ENCODE measurements around the gene LIN52. TPM values are rescaled to one million over a fixed set of nuclear protein-coding genes. Genes with fewer than 3 reads are reported as not detected.

LIN52 gene
- total RNA-seq = 14.7 and 15.6 TPM in 2 replicates

- intact Hi-C loops (cut with micrococcal nuclease) = loop anchor here (1.0 to 5.0 kb wide), 8 partner anchors 66 to 626 kb away; partner anchors contain the start of genes COQ6, DNAL1, FAM161B and ISCA2
Observed at GRCh38 chr14:74084277-74085046, at the start of gene LIN52, which contains the start of gene ALDH6A1. Gene LIN52, plus strand, starts transcription at chr14:74084956. Its CDS starts 19 bp downstream, at chr14:74084975. Gene ALDH6A1, minus strand, starts transcription at chr14:74084453. Its CDS starts 59 bp downstream, at chr14:74084394.

GRCh38 chr14:74035556-74035955 is 49.2 kb upstream of the LIN52 start:
- intact Hi-C loops (cut with micrococcal nuclease) = no loop called here

- intact Hi-C loops (cut with micrococcal nuclease) = loop anchor here (1.0 kb wide), 2 partner anchors 45 to 310 kb away; no protein-coding TSS in a partner anchor
Observed at GRCh38 chr14:74038020-74038859, 46.5 kb upstream of the LIN52 start.

GRCh38 chr14:74042296-74042695 is 42.5 kb upstream of the LIN52 start:
- intact Hi-C loops (cut with micrococcal nuclease) = no loop called here

- intact Hi-C loops (cut with micrococcal nuclease) = no loop called here
Observed at GRCh38 chr14:74045522-74045921, 39.2 kb upstream of the LIN52 start.

- intact Hi-C loops (cut with micrococcal nuclease) = no loop called here
Observed at GRCh38 chr14:74048281-74048680, 36.5 kb upstream of the LIN52 start.

- intact Hi-C loops (cut with micrococcal nuclease) = no loop called here
Observed at GRCh38 chr14:74049876-74050495, 34.8 kb upstream of the LIN52 start.

GRCh38 chr14:74062809-74063150 is 22.0 kb upstream of the LIN52 start:
- intact Hi-C loops (cut with micrococcal nuclease) = no loop called here

GRCh38 chr14:74064426-74064825 is 20.3 kb upstream of the LIN52 start:
- intact Hi-C loops (cut with micrococcal nuclease) = no loop called here

GRCh38 chr14:74064883-74065282 is 19.9 kb upstream of the LIN52 start:
- intact Hi-C loops (cut with micrococcal nuclease) = no loop called here

- intact Hi-C loops (cut with micrococcal nuclease) = no loop called here
Observed at GRCh38 chr14:74065746-74066575, 18.8 kb upstream of the LIN52 start.

GRCh38 chr14:74077401-74077800 is 7.4 kb upstream of the LIN52 start:
- intact Hi-C loops (cut with micrococcal nuclease) = no loop called here

- intact Hi-C loops (cut with micrococcal nuclease) = loop anchor here (5.0 kb wide), 1 partner anchor 531 kb away; the partner anchor contains the start of gene LTBP2
Observed at GRCh38 chr14:74080820-74081460, 3.8 kb upstream of the LIN52 start.

GRCh38 chr14:74081491-74081890 is 3.3 kb upstream of the LIN52 start:
- intact Hi-C loops (cut with micrococcal nuclease) = loop anchor here (5.0 kb wide), 1 partner anchor 531 kb away; the partner anchor contains the start of gene LTBP2

GRCh38 chr14:74083161-74083560 is 1.6 kb upstream of the LIN52 start:
- intact Hi-C loops (cut with micrococcal nuclease) = loop anchor here (1.0 to 5.0 kb wide), 2 partner anchors 45 to 529 kb away; partner anchors contain the start of gene LTBP2

GRCh38 chr14:74083784-74084276 is 926 bp upstream of the LIN52 start:
- intact Hi-C loops (cut with micrococcal nuclease) = loop anchor here (1.0 to 5.0 kb wide), 9 partner anchors 46 to 626 kb away; partner anchors contain the start of genes COQ6, DNAL1, FAM161B and ISCA2

GRCh38 chr14:74085047-74085637 is 386 bp downstream of the LIN52 start:
- intact Hi-C loops (cut with micrococcal nuclease) = loop anchor here (2.0 kb wide), 1 partner anchor 324 kb away; a partner anchor contains a TSS

GRCh38 chr14:74085828-74086227 is 1.1 kb downstream of the LIN52 start:
- intact Hi-C loops (cut with micrococcal nuclease) = loop anchor here (2.0 kb wide), 1 partner anchor 325 kb away; a partner anchor contains a TSS

All from T-helper 2 cell treated with Interferon-gamma antibody and Interleukin-4, amounts not matched to agents 100 ng/mL and 5 ng/mL, for 36 hours (primary cell).